Renal pelvis (tissue), 4 donors: ENCODE measurements around the gene WDR91. TPM values are rescaled to one million over a fixed set of nuclear protein-coding genes. Genes with fewer than 3 reads are reported as not detected.
"Not testable (repeated sequence)": the region's sequence is repeated elsewhere in the genome, so short reads cannot be mapped to it uniquely, and the experiment has no call there.

ENCODE experiments used
- DNase-seq: peaks from one replicate; pipeline ENCODE4 v3.0.0-alpha.2; 2013
- polyA plus RNA-seq, 3 donors: library from polyadenylated mRNA; unstranded; fragments of 120-200 nt; gene quantifications; one replicate each; pipeline ENCODE4 v1.2.1, GENCODE V29; 2013; ENCODE audit not compliant: insufficient read length in 3 of 3

Gene WDR91
- polyA plus RNA-seq, 3 donors, result 49.5 to 74.6 (median 70.0) TPM

DNA sequence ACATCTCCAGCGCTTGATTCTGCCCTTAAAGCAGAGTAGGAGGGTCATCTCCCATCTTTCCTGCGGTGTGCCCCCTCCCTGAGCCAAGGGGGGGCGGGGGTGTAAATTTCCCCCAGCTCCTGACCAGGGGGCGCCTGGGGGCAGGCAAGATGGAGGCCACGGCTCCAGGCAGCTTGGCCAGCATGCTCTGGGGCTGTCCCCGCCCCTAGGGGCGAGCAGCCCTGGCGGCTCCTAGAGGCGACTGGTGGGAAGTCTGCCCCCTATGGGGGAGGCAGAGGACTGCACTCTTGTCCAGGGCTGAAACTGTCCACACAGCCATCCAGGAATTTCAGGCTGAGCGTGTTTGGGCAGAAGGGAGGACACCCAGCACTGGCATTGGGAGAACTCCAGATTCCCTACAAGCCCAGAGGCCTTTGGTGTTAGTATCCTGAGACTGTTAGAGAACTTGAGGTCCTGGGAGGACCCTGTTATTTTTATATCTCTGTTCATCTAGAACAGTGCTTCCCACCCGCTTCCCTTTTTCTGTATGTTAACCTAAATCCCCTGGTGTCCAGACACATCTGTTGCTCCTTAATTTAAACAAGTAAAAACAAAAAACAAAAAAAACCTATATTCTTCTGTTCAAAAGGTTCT lies 26.9 kb upstream of the WDR91 start:
- no peak for DNase-seq

GRCh38 chr7:135236727-135237126 lies 25.4 kb upstream of the WDR91 start:
- DNase-seq, result no peak

DNA sequence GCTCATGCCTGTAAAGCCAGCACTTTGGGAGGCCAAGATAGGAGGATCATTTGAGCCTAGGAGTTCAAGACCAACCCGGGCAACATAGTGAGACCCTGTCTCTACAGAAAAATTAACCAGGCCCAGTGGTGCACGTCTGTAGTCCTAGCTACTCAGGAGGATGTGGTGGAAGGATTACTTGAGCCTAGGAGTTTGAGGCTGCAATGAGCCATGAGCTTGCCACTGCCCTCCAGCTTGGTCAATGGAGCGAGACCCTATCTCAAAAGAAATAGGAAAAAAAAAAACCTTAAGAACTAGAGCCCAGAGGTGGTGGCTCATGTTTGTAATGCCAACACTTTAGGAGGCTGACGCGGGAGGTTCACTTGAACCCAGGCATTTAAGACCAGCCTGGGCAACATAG lies 24.5 kb upstream of the WDR91 start:
- no peak for DNase-seq

GRCh38 chr7:135234727-135235126 lies 23.4 kb upstream of the WDR91 start:
- DNase-seq, result no peak

DNA sequence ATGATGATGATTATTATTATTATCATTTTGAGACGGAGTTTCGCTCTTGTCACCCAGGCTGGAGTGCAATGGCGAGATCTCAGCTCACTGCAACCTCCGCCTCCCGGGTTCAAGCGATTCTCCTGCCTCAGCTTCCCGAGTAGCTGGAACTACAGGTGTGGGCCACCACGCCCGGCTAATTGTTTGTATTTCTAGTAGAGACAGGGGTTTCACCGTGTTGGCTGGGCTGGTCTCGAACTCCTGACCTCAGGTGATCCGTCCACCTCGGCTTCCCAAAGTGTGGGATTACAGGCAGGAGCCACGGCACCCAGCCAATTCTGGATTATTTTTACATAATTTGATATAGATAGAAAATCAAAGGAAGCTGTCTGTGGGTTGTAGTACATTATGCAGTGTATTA lies 22.8 kb upstream of the WDR91 start:
- DNase-seq, result not testable (repeated sequence)

DNA sequence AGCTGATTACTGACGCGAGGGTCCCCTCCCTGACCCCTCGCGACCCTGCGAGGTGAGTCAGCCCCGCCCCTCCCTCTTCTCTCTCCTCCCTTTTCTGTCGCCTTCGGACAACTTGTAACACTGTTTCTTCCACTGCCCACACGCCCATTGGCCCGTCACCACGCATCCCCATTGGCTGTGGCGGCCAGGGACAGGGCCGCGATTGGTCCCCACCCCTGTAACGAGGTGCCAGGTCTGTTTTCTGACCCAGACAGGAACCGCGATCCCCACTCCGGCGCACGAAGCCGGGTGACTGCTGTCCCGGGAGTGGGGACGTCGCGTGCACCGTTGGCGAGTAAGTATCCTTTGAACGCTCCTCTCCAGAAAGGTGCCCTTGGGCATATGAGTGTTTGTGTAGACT lies 22.2 kb upstream of the WDR91 start, which contains the start of gene STRA8:
Gene STRA8, plus strand, starts transcription at position 269 of the 400 bp plus-strand sequence. CDS start 6,687 bp downstream, outside the sequence.
- no peak for DNase-seq

DNA sequence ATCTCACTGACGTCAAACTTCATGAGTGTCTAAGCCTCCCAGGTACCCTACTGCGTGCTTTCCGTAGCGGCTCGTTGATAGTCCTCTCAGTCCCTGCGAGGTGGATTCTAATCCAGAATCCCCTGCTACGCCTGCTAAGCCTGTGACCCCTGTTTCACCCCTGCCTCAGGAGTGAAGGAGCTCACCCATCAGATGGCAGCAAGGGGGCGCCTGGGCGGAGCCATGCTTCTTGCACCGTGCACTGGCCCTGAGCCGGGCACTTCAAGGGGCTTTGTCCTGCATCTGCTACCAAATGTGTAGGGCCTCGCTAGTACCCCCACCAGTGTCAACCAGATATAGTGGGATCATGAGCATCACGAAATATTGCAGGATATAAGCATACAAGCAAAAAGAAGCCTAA lies 21.4 kb upstream of the WDR91 start:
- DNase-seq, result no peak

DNA sequence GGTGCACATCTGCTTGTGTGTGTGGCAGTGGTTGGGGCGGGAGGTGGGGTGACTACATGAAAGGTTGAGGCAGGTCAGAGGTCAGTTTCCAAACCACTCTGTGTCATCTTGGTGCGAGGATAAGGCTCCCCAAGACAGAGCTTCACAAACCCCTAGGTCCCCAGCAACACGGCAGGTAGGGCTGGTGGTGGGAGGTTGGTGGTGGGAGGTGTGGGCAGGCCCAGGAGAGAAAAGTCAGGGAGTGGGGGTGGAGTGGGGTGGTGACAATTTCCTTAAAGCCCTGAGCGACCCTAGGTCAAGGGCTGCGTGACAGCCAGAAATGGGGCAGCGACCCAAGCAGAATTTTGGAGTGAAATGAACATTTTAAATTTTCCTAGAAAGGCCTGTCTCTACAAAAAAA lies 20.8 kb upstream of the WDR91 start:
- no peak for DNase-seq

- no peak for DNase-seq
These were observed 20.4 kb upstream of the WDR91 start for GRCh38 chr7:135231686-135232085.

GRCh38 chr7:135224027-135224426 lies 12.7 kb upstream of the WDR91 start:
- DNase-seq, result no peak

GRCh38 chr7:135217645-135218509 lies 6.6 kb upstream of the WDR91 start:
- peak; percentile 60 for DNase-seq

DNA sequence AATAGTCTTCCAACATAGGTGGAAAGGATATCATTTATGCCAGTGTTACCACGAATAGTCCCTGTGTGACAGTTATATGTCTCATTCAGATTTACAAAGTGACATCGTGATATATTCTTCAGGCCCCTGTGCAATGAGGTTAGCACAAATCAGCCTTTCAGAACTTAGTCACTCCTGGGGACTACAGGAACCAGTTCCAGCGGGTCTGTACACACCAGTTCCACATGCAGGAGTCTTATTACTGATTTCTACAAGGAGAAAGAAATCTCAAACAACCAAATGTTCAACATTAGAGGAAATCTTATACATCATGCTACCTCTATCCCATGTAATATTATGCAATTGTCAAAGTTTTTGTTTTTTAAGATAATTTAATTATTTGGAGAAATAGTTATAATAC lies 4.4 kb upstream of the WDR91 start:
- DNase-seq, result no peak

DNA sequence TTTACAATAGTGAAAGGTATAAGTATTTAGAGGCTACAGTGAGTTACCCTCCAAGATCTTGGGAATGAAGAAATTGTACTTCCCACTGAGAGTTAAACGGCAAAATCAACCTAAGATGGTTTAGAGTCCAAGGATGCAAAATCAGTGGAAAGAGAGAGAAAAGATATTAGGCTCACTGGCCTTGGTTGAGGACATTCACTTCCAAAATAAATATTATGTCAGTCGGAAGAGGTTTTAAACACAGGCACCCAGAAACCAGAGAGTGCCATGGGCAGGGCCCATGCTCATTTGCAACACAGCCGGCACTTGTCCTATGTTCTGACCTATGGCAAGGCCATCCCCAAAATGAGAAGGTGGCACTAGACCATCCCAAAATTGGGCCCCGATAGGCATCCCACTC lies 3.9 kb upstream of the WDR91 start:
- DNase-seq, result no peak

GRCh38 chr7:135213831-135214230 lies 2.5 kb upstream of the WDR91 start:
- DNase-seq, result no peak

- not testable (repeated sequence) for DNase-seq
These were observed 790 bp upstream of the WDR91 start for GRCh38 chr7:135211946-135212685.

- no peak for DNase-seq
These were observed 493 bp downstream of the WDR91 start for GRCh38 chr7:135210888-135211178.

DNA sequence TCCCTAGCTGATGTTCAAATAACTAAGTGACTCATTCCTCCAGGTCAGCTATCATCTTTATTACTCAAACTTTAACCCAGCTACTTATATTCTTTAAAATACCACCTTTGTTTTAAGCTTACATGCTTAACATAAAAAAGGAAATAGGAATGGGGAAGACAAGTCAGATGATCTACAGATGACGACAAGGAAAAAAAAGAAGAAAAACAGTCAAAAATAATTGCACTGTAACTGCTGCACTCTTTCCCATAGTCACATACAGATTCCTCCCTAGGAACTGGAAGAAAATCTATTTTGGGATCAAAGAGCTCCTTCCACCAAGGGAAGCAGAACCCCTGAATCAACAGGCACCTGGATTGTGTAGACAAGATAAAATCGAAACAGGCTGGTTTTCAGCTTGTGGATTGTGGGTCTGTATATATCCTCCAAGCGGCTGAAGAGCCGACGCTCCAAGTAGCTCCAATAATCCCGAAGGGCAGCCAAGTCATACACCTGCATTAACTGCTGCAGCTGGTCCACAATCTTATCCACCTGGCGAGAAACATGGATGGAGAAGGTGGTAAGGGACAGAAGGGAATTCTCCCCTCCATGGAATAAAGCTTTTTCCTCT lies 2.0 kb downstream of the WDR91 start:
- DNase-seq, result no peak

DNA sequence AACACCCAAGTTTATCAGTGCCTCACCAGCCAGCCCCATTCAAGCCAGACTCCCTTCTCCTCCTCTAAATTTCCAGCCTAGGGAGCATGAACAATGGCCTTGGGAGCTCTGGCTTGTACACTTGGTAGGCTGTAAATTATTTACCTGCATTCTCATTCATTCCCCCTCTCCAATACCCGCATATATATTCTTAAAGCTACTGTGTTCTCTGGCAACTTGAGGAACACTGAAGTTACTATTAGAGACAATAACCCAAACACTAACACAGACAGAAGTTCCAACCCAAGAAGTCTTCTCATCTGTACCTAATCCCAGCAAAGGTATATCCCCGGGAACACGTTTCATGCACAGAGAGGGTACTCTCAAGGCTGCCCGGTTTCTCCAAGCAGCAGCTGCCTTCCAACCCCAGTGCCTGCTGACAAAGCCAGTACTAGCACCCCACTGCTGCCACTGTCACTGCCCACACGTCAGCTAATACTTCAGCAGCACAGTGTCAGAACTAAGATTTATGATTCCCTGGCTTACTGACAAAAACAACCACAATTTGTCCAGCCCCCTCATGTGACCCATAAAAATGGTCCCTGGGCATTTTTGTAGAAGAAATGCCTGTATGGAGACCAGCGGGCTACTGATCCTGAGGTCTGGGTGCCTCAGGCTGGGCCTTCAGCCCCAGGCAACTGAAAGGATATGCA lies 3.1 kb downstream of the WDR91 start:
- DNase-seq, result peak; percentile 41

DNA sequence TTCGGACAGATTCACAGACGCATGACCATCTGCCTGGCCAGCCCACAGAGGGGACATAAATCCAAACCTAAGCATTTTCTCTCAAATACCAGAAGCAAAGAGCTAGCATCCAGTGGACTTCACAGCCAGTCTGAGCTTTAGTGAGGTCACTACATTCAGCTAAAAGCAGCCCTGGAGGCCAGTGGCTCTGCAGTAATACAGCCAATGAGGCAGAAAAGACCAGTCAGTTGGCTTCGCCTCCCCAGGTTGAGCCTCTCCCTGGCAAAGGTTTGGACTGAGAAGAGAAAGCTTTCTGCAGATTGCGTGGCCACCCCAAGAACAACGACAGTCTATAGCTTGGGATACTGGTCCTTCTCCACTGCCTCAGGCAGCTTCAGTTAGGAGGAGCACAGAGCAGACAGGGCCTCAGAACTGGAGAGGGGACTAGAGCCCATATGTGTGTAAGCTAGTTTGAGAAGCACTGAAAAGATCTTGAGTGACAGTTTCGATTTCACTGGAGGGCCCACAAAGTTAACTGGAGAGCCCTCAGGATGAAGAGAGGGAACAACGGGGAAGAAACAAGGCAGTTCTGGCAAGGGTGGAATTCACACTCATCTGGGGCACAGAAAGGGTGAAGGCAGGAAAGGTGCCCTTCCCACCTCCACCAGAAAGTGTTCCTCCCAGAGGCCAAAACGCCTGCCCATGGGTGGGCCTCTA lies 3.8 kb downstream of the WDR91 start:
- no peak for DNase-seq

- no peak for DNase-seq
These were observed 4.4 kb downstream of the WDR91 start for GRCh38 chr7:135206941-135207391.

GRCh38 chr7:135205850-135206249 lies 5.5 kb downstream of the WDR91 start:
- no peak for DNase-seq
